Measurements from ENCODE around the gene LIN54.

DNA sequence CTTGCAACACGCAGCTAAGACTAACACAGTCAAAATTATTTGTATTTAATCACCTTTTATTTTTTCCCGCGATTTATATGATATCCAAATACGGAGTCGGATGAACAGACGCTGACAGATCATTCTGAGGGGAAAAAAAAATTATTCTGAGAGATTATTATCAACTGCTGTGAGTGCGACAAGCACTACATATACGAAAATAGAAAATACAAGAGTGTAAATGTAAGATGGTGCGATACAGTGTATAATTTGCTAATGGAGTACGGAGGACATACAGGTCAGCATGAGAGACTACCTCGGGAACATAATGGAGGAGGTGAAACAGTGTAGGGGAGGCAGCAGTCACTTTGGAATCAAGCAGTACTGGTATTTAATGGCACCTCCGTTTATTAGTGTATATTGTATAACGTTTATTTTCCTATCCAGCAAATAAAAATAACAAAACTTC, 2.8 kb upstream of the LIN54 start:
- no peak for TF ChIP-seq POLR2AphosphoS5 (IDR thresholded peaks at IDR 0.05; ENCODE audit: low read depth, low read length)
- no peak; the same call in 1 of the 2 replicates for TF ChIP-seq POLR2A (IDR thresholded peaks at IDR 0.05; ENCODE audit: low read depth, low read length)
- peak; percentile 24; the same call in 1 of the 2 replicates for TF ChIP-seq TAF1 (IDR thresholded peaks at IDR 0.05; ENCODE audit: low read depth, low read length)
- no peak for TF ChIP-seq SPI1 (IDR thresholded peaks at IDR 0.05; ENCODE audit: low read depth, low read length)
- TF ChIP-seq PAX5 (IDR thresholded peaks at IDR 0.05; ENCODE audit: insufficient read depth, low read length, severe bottlenecking) = no peak
- TF ChIP-seq POU2F2 (IDR thresholded peaks at IDR 0.05; ENCODE audit: low read depth, low read length) = no peak

Data from GM12891 (cell line).